ENCODE results near the gene NRXN3.

- TF ChIP-seq CTCF (IDR thresholded peaks at IDR 0.05; ENCODE audit: poor library complexity, severe bottlenecking) = no peak
- no peak for TF ChIP-seq EZH2 (IDR thresholded peaks at IDR 0.05; ENCODE audit: borderline replicate concordance, insufficient read depth, low read length, poor library complexity, severe bottlenecking)
- no peak for TF ChIP-seq RAD21 (conservative IDR thresholded peaks at IDR 0.05)
- TF ChIP-seq TAF1 (IDR thresholded peaks at IDR 0.05; ENCODE audit: low read depth) = no peak
- no peak for TF ChIP-seq SMC3 (conservative IDR thresholded peaks at IDR 0.05; ENCODE audit: poor library complexity)
- no peak for TF ChIP-seq POLR2AphosphoS5 (IDR thresholded peaks at IDR 0.05)
- no peak for TF ChIP-seq EP300 (conservative IDR thresholded peaks at IDR 0.05; ENCODE audit: poor library complexity, severe bottlenecking)
Measured at GRCh38 chr14:79568594-79568993, 1398.4 kb downstream of the NRXN3 start.
